Measurements from ENCODE around the gene MAEL. TPM values are rescaled to one million over a fixed set of nuclear protein-coding genes. Genes with fewer than 3 reads are reported as not detected.

Gene MAEL
- not detected in 2 replicates for total RNA-seq

DNA sequence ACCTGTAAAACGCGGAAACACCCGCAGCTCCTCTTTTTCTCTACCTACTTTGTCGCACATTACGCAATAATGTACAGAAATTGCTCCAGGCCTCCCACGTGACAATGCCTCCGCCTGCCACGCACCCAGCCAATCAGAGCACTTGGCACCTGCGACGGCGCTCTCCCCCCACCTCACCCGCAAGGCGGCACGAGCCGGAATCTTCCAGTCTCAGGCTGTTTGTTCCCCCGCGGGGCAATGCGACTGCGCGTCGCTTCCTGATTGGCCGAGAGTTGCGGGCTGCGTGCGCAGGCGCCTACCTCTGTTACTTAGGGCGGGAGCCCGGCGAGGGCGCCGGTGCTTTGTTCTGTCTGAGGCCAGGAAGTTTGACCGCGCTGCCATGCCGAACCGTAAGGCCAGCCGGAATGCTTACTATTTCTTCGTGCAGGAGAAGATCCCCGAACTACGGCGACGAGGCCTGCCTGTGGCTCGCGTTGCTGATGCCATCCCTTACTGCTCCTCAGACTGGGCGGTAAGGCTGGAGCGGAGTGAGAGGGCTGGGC is at the start of gene MAEL:
Gene MAEL, plus strand, starts transcription at position 307 of the 542 bp plus-strand sequence. Its CDS starts 73 bp downstream, at position 380.

GRCh38 chr1:166975361-166976129 is 13.5 kb upstream of the MAEL start, which contains the start of gene ILDR2:
TSS of gene ILDR2 (minus strand) at chr1:166975540. CDS start at chr1:166975268, 272 bp downstream.

Other genes with a start within 250 kb of the MAEL start
- 21.3 and 24.2 TPM in 2 replicates for gene POGK, start 149.8 kb upstream of the MAEL start, total RNA-seq
- gene TADA1, start 113.0 kb upstream of the MAEL start, total RNA-seq = 8.7 and 8.8 TPM in 2 replicates
- gene ILDR2, start 13.7 kb upstream of the MAEL start, total RNA-seq = not detected in 2 replicates
- gene GPA33, start 101.1 kb downstream of the MAEL start, total RNA-seq = not detected in 2 replicates
- not detected in 2 replicates for gene STYXL2, start 104.8 kb downstream of the MAEL start, total RNA-seq
- 3.7 and 5.5 TPM in 2 replicates for gene POU2F1, start 231.6 kb downstream of the MAEL start, total RNA-seq